ENCODE results near the gene ATXN7L3B. TPM values are rescaled to one million over a fixed set of nuclear protein-coding genes. Genes with fewer than 3 reads are reported as not detected.

ATXN7L3B gene
- total RNA-seq, 1 donor from 2014 or later, result 26.1 TPM

DNA sequence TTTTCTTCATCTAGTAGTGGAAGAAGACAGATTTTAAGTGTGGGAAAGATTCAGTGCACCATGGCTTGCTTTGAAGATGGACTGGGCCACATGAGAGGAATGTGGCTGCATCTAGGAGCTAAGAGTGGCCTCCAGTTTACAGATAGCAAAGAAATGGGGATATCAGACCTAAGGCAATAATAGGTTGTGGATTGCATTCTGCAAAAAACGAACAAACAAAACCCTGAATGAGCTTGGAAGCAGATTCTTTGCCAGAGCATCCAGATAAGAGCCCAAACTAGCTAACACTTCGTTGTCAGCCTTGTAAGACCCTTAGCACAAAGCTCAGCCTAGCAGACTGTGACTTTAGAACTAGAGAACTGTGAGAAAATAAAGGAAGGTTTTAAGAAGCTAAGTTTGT, 9.6 kb downstream of the ATXN7L3B start:
- DNase-seq (ENCODE audit: low read depth, low spot score), result no peak

DNA sequence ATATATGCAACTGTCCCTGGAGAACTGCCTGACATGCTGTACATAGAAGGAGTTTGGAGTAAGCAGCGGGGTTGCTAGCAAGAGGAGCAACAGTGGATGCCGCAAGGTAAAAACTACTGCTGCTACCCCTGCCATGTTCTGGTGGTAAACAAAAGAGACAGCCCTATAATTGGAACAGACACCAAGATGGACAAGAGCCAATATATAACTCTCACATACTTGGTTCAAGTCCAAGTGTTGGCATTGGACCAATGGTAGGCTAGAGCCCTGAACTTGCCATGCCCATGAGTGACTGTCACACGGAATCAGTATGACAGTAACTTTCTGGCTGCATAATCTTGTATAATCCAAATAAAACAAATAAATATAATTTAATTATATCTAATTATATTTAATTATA, 13.7 kb downstream of the ATXN7L3B start:
- DNase-seq (ENCODE audit: low read depth, low spot score), result no peak

GRCh38 chr12:74552201-74552600, 14.6 kb downstream of the ATXN7L3B start:
- DNase-seq (ENCODE audit: low read depth, low spot score), result no peak

DNA sequence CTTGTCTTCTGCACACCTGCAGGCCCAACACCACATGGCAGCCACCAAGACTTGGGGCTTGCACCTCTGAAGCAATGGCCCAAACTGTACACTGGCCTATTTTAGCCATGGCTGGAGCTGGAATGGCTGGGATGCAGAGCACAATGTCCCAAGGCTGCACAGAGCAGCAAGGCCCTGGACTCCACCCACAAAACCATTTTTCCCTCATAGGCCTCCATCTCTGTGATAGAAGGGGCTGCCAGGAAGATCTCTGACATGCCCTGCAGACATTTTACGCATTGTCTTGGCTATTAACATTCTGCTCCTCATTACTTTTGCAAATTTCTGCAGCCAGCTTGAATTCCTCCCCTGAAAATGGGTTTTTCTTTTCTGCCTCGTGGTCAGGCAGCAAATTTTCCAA, 22.1 kb downstream of the ATXN7L3B start:
- DNase-seq (ENCODE audit: low read depth, low spot score), result no peak

DNA sequence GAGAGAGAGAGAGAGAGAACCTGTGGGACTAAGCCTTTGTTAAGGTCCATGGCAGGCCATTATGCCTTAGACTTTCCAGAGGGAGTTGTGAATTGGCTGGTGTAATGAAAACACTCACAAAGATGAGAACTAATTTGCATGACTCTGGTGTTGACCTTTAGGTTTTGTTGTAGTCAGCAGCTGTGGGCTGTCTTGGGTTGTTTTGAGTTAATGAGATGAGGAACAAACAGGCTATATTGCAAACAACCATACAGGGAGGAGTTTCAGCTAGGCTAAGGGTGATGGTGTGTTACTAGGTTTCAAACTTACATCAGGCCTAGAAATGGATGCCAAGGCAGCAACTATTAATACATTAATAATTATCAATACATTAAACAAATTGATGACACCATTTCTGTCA, 26.3 kb downstream of the ATXN7L3B start:
- DNase-seq (ENCODE audit: low read depth, low spot score), result no peak

- DNase-seq (ENCODE audit: low read depth, low spot score), result no peak
Measured at GRCh38 chr12:74578486-74578885, 40.9 kb downstream of the ATXN7L3B start.

DNA sequence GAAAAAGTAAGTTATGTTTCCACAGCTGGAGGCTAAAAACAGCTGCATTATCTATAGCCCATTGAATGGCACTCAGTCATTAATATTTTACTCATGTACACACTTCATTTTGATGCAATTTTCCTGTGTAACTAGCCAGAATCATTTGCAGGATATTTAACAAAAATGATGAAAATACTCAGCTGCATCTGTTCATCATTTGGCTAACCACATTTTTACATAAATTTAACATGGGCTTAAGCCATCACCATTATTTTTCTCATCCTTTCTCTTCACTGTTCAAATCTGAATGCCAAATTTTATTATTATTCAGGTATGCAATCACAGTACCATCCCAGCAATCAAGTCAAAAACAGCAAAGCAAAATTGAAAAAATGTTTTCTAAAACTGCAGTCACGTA, 41.8 kb downstream of the ATXN7L3B start:
- DNase-seq (ENCODE audit: low read depth, low spot score), result no peak

GRCh38 chr12:74579981-74580380, 42.3 kb downstream of the ATXN7L3B start:
- no peak for DNase-seq (ENCODE audit: low read depth, low spot score)

GRCh38 chr12:74581439-74581838, 43.8 kb downstream of the ATXN7L3B start:
- no peak for DNase-seq (ENCODE audit: low read depth, low spot score)

- DNase-seq (ENCODE audit: low read depth, low spot score), result no peak
Measured at GRCh38 chr12:74584483-74585062, 46.9 kb downstream of the ATXN7L3B start.

- DNase-seq (ENCODE audit: low read depth, low spot score), result no peak
Measured at GRCh38 chr12:74586251-74586650, 48.6 kb downstream of the ATXN7L3B start.
